ENCODE results near the gene AP2B1. TPM values are rescaled to one million over a fixed set of nuclear protein-coding genes. Genes with fewer than 3 reads are reported as not detected.

Gene AP2B1
- total RNA-seq, 1 experiment from 2014 or later, result 198 TPM

GRCh38 chr17:35578197-35578928 is 8.8 kb upstream of the AP2B1 start, which contains the start of gene PEX12 (continued):
- TF ChIP-seq REST (IDR thresholded peaks at IDR 0.05; ENCODE audit: low read depth) (no peak), TCF7L2 (IDR thresholded peaks at IDR 0.05; ENCODE audit: borderline replicate concordance, extremely low read depth, insufficient read depth, insufficient read length) (peak; percentile 71), ELF1 (IDR thresholded peaks at IDR 0.05; ENCODE audit: borderline replicate concordance, low read depth) (peak; percentile 95)

GRCh38 chr17:35578929-35579432 is 8.1 kb upstream of the AP2B1 start:
- Histone ChIP-seq H3K27me3 (ENCODE audit: insufficient read depth, low read length) (no peaks in the 10 kb centered on the region), H3K9me3 (ENCODE audit: control insufficient read depth in 1 of 2, insufficient read depth in 1 of 2, low read depth in 1 of 2, low read length in 2 of 2) (no peaks in the 10 kb centered on the region), H3K9me2 (ENCODE audit: insufficient read depth) (no peaks in the 10 kb centered on the region), H3K4me1 (ENCODE audit: control insufficient read depth in 1 of 2, insufficient read depth in 2 of 2, low read length in 2 of 2) (peaks cover 7 to 9% of the 10 kb centered on the region in 2 experiments; a peak in 3 of 4 replicates), H4K20me1 (ENCODE audit: insufficient read depth) (no peaks in the 10 kb centered on the region), H3K9ac (ENCODE audit: low read length) (peak overlapping the region; percentile 85), H3K4me2 (ENCODE audit: low read length) (peak overlapping the region; percentile 89), H3K27ac (ENCODE audit: low read depth, low read length) (peak overlapping the region; percentile 90), H3K4me3 (replicated peaks in 1 of 2; ENCODE audit: low read depth in 1 of 2, low read length in 2 of 2) (peak overlapping the region; percentile 74 to 94), H3K36me3 (ENCODE audit: control insufficient read depth in 1 of 2, insufficient read depth in 2 of 2, low read length in 2 of 2) (peaks cover 6 to 7% of the 10 kb centered on the region in 2 experiments; a peak in 3 of 4 replicates), H2AFZ (ENCODE audit: low read depth, low read length, poor library complexity, severe bottlenecking) (peak overlapping the region; percentile 72), H3K79me2 (ENCODE audit: insufficient read depth, low read length) (0 out of 2 replicates have a peak, but pooled peaks cover 4% of the 10 kb centered on the region)
- ChIA-PET CTCF (interaction anchor here (1.4 to 2.0 kb wide), 2 partner anchors 8 to 185 kb away, joined by 6 read pairs; partner anchors contain the start of gene AP2B1), POLR2A (interaction anchor here (0.9 to 2.3 kb wide), 6 partner anchors 8 to 230 kb away, joined by 3 to 21 read pairs (median 8); partner anchors contain the start of genes AP2B1 and TAF15), RAD21 (ENCODE audit: low non-redundant PET in 1 of 2, low total read pairs in 2 of 2, uncharacterized antibody in 2 of 2, unreplicated experiment in 2 of 2) (interaction anchor here in 1 of 2 experiments (1.1 kb wide), 1 partner anchor 185 kb away, joined by 3 read pairs; no protein-coding TSS in a partner anchor)
- intact Hi-C loops (cut with micrococcal nuclease), result no loop called here
- BruUV-seq (replicated peaks), result TSS peak; percentile 84
- ATAC-seq (no peak), DNase-seq (ENCODE audit: low read depth, low spot score) (no peak)
- no peak for TF ChIP-seq EGR1 (IDR thresholded peaks at IDR 0.05; ENCODE audit: low read depth)
- TF ChIP-seq, protein P1, sequence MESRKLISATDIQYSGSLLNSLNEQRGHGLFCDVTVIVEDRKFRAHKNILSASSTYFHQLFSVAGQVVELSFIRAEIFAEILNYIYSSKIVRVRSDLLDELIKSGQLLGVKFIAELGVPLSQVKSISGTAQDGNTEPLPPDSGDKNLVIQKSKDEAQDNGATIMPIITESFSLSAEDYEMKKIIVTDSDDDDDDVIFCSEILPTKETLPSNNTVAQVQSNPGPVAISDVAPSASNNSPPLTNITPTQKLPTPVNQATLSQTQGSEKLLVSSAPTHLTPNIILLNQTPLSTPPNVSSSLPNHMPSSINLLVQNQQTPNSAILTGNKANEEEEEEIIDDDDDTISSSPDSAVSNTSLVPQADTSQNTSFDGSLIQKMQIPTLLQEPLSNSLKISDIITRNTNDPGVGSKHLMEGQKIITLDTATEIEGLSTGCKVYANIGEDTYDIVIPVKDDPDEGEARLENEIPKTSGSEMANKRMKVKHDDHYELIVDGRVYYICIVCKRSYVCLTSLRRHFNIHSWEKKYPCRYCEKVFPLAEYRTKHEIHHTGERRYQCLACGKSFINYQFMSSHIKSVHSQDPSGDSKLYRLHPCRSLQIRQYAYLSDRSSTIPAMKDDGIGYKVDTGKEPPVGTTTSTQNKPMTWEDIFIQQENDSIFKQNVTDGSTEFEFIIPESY (IDR thresholded peaks at IDR 0.05; ENCODE audit: extremely low read depth, insufficient replicate concordance, low read length), result no peak
- TF ChIP-seq SIN3A (IDR thresholded peaks at IDR 0.05; ENCODE audit: low read depth), result no peak
- TF ChIP-seq, protein P2, sequence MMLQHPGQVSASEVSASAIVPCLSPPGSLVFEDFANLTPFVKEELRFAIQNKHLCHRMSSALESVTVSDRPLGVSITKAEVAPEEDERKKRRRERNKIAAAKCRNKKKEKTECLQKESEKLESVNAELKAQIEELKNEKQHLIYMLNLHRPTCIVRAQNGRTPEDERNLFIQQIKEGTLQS (IDR thresholded peaks at IDR 0.05), result no peak
- TF ChIP-seq ELF1 (IDR thresholded peaks at IDR 0.05; ENCODE audit: borderline replicate concordance, low read depth), result no peak
- no peak for TF ChIP-seq CEBPB (IDR thresholded peaks at IDR 0.05; ENCODE audit: low read depth)
- TF ChIP-seq, protein P3, sequence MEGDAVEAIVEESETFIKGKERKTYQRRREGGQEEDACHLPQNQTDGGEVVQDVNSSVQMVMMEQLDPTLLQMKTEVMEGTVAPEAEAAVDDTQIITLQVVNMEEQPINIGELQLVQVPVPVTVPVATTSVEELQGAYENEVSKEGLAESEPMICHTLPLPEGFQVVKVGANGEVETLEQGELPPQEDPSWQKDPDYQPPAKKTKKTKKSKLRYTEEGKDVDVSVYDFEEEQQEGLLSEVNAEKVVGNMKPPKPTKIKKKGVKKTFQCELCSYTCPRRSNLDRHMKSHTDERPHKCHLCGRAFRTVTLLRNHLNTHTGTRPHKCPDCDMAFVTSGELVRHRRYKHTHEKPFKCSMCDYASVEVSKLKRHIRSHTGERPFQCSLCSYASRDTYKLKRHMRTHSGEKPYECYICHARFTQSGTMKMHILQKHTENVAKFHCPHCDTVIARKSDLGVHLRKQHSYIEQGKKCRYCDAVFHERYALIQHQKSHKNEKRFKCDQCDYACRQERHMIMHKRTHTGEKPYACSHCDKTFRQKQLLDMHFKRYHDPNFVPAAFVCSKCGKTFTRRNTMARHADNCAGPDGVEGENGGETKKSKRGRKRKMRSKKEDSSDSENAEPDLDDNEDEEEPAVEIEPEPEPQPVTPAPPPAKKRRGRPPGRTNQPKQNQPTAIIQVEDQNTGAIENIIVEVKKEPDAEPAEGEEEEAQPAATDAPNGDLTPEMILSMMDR (IDR thresholded peaks at IDR 0.05 in 2 of 3, conservative IDR thresholded peaks at IDR 0.05 in 1 of 3; ENCODE audit: borderline replicate concordance in 1 of 3, insufficient read depth in 1 of 3, low read depth in 2 of 3, low read length in 2 of 3), result no peak
- TF ChIP-seq CBX3 (IDR thresholded peaks at IDR 0.05; ENCODE audit: low read depth), result no peak
- TF ChIP-seq ZNF274 (IDR thresholded peaks at IDR 0.05; ENCODE audit: low read depth, low read length), result no peak
- TF ChIP-seq SRF (IDR thresholded peaks at IDR 0.05; ENCODE audit: low read depth), result no peak
- no peak for TF ChIP-seq YY1 (IDR thresholded peaks at IDR 0.05; ENCODE audit: extremely low read depth, insufficient replicate concordance, low read depth, low read length)
- TF ChIP-seq EZH2 (IDR thresholded peaks at IDR 0.05), result no peak
- no peak for TF ChIP-seq TCF7L2 (IDR thresholded peaks at IDR 0.05; ENCODE audit: borderline replicate concordance, extremely low read depth, insufficient read depth, insufficient read length)
